Measurements from ENCODE around the gene SEPTIN8.

The SEPTIN8 gene

GRCh38 chr5:132764051-132764450 lies 13.0 kb downstream of the SEPTIN8 start:
- no peak for DNase-seq

- no peak for DNase-seq
Observed at GRCh38 chr5:132763181-132764036, 13.6 kb downstream of the SEPTIN8 start.

GRCh38 chr5:132762246-132763000 lies 14.6 kb downstream of the SEPTIN8 start:
- no peak for DNase-seq

GRCh38 chr5:132761321-132762240 lies 15.5 kb downstream of the SEPTIN8 start:
- no peak for DNase-seq

GRCh38 chr5:132760601-132761317 lies 16.3 kb downstream of the SEPTIN8 start:
- no peak for DNase-seq

- DNase-seq, result no peak
Observed at GRCh38 chr5:132760049-132760420, 17.0 kb downstream of the SEPTIN8 start.

- no peak for DNase-seq
Observed at GRCh38 chr5:132759114-132760048, 17.7 kb downstream of the SEPTIN8 start.

GRCh38 chr5:132758451-132758850 lies 18.6 kb downstream of the SEPTIN8 start:
- no peak for DNase-seq

- no peak for DNase-seq
Observed at GRCh38 chr5:132756542-132756941, 20.5 kb downstream of the SEPTIN8 start.

- no peak for DNase-seq
Observed at GRCh38 chr5:132754947-132755346, 22.1 kb downstream of the SEPTIN8 start.

GRCh38 chr5:132754111-132754510 lies 22.9 kb downstream of the SEPTIN8 start:
- no peak for DNase-seq

- DNase-seq, result no peak
Observed at GRCh38 chr5:132753135-132753987, 23.7 kb downstream of the SEPTIN8 start.

- DNase-seq, result no peak
Observed at GRCh38 chr5:132752581-132753125, 24.4 kb downstream of the SEPTIN8 start.

GRCh38 chr5:132751971-132752580 lies 25.0 kb downstream of the SEPTIN8 start:
- DNase-seq, result no peak

GRCh38 chr5:132751444-132751843 lies 25.6 kb downstream of the SEPTIN8 start:
- DNase-seq, result no peak

- no peak for DNase-seq
Observed at GRCh38 chr5:132750471-132751230, 26.4 kb downstream of the SEPTIN8 start.

GRCh38 chr5:132749506-132749905 lies 27.5 kb downstream of the SEPTIN8 start:
- no peak for DNase-seq

- no peak for DNase-seq
Observed at GRCh38 chr5:132748522-132749000, 28.5 kb downstream of the SEPTIN8 start.

Measured in SHP77 (cell line).